Heart left ventricle (tissue), 13 donors: ENCODE results near the gene NUP155.

Experiments used
- POLR2A ChIP-seq, 2 donors: fragments of 450-650 bp; IDR thresholded peaks; one replicate each; pipeline ENCODE4 v1.6.1; 2017; ENCODE audit warnings: antibody characterized with exemption in 2 of 2, mild to moderate bottlenecking in 2 of 2, moderate library complexity in 2 of 2
- TF ChIP-seq, protein P1 (sequence below), 12 donors: fragments of 200-600 bp; sonication (generic) in 4 of 12; IDR thresholded peaks; one replicate each; pipeline versions ENCODE4 v1.5.0 to v1.8.0; 2018 to 2022; ENCODE audit warnings: antibody characterized with exemption in 12 of 12, mild to moderate bottlenecking in 5 of 12
- donor health status: ischemic (EF 13 %, LVEDD 7.1; RV severe dilation, severe dysfunction).
- donor health status: DM: no; HTN: yes; CAD: no.
- donor health status: DM: no; HTN: no; CAD: no.
- donor health status: ischemic (EF 25% LVEDD 6.9; RV normal size, moderate dysfunction).
- donor health status: ischemic (EF 25% LVEDD 5.7; RV mildly dilated, moderate dysfunction).
- donor health status: ischemic (EF 35%, LVEDD 5.7; RV mildly dilated, moderate dysfunction).
- donor health status: nonischemic (EF 11% LVEDD 7.7; RV severe dilation, severe dysfunction).
- donor health status: DM: yes; HTN: yes; CAD: no.
- donor health status: PGD.
- donor health status: ischemic (EF 29% LVEDD 5.4; RV normal size, mild dysfunction).
- donor health status: nonischemic (EF 23%, LVEDD 6.1; RV moderate dilation, normal function).

GRCh38 chr5:37316027-37316426 is 54.9 kb downstream of the NUP155 start:
- TF ChIP-seq, protein P1, sequence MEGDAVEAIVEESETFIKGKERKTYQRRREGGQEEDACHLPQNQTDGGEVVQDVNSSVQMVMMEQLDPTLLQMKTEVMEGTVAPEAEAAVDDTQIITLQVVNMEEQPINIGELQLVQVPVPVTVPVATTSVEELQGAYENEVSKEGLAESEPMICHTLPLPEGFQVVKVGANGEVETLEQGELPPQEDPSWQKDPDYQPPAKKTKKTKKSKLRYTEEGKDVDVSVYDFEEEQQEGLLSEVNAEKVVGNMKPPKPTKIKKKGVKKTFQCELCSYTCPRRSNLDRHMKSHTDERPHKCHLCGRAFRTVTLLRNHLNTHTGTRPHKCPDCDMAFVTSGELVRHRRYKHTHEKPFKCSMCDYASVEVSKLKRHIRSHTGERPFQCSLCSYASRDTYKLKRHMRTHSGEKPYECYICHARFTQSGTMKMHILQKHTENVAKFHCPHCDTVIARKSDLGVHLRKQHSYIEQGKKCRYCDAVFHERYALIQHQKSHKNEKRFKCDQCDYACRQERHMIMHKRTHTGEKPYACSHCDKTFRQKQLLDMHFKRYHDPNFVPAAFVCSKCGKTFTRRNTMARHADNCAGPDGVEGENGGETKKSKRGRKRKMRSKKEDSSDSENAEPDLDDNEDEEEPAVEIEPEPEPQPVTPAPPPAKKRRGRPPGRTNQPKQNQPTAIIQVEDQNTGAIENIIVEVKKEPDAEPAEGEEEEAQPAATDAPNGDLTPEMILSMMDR (IDR thresholded peaks at IDR 0.05), result no peak
- TF ChIP-seq POLR2A (IDR thresholded peaks at IDR 0.05), result no peak
